PFSK-1 (cell line): ENCODE measurements around the gene SYCE3.

Experiments
- FOXP2 ChIP-seq: optimal IDR thresholded peaks from 2 replicates; pipeline ENCODE3; 2011; ENCODE audit warnings: borderline replicate concordance, control low read depth, inconsistent platforms; ENCODE audit not compliant: insufficient read depth; ENCODE audit errors: extremely low read length, extremely low read depth
- POLR2AphosphoS5 ChIP-seq: IDR thresholded peaks from 2 replicates; pipeline ENCODE4 v1.6.1; 2012; ENCODE audit warnings: low read depth, mild to moderate bottlenecking, control low read depth, low read length, moderate library complexity
- TF ChIP-seq, protein P1 (sequence below), 2 experiments: IDR thresholded peaks; 2 replicates each; pipeline versions ENCODE4 v1.6.1 to v1.8.0; 2011 to 2012; ENCODE audit warnings: low read depth in 2 of 2, low read length in 2 of 2, control low read depth in 1 of 2, inconsistent platforms in 1 of 2, mild to moderate bottlenecking in 1 of 2, moderate library complexity in 1 of 2; ENCODE audit not compliant: insufficient read depth in 1 of 2

DNA sequence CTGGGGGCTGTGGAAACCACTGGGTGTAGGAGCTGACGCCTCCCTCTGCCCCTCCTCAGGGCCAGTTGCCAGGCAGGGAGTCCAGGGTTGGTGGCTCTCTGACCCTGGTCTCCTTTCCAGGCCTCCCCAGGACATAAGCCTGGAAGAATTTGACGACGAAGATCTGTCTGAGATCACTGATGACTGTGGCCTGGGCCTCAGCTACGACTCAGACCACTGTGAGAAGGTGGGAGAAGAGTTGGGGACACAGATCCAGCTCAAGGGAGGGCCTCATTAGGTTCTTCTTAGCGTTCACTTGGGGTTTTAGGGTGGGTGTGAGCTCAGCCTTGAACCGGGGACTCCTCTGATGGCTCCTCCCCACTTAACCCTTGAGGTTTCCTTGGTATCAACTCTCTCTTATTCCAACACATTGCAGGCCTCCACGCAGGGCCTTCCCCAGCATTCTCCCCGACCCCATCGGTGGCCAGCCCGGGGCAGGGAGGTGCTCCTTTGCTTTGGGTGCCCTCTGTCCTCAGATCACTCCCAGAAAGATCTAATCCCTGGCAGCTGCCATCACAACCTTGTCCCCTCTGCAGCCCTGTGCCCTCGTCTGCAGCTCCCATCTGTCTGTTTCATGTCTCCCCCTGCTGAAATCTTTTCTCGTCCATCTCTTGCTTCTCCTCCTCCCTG is 39.1 kb upstream of the SYCE3 start:
- TF ChIP-seq POLR2AphosphoS5 (no peak), FOXP2 (no peak)
- TF ChIP-seq, protein P1, sequence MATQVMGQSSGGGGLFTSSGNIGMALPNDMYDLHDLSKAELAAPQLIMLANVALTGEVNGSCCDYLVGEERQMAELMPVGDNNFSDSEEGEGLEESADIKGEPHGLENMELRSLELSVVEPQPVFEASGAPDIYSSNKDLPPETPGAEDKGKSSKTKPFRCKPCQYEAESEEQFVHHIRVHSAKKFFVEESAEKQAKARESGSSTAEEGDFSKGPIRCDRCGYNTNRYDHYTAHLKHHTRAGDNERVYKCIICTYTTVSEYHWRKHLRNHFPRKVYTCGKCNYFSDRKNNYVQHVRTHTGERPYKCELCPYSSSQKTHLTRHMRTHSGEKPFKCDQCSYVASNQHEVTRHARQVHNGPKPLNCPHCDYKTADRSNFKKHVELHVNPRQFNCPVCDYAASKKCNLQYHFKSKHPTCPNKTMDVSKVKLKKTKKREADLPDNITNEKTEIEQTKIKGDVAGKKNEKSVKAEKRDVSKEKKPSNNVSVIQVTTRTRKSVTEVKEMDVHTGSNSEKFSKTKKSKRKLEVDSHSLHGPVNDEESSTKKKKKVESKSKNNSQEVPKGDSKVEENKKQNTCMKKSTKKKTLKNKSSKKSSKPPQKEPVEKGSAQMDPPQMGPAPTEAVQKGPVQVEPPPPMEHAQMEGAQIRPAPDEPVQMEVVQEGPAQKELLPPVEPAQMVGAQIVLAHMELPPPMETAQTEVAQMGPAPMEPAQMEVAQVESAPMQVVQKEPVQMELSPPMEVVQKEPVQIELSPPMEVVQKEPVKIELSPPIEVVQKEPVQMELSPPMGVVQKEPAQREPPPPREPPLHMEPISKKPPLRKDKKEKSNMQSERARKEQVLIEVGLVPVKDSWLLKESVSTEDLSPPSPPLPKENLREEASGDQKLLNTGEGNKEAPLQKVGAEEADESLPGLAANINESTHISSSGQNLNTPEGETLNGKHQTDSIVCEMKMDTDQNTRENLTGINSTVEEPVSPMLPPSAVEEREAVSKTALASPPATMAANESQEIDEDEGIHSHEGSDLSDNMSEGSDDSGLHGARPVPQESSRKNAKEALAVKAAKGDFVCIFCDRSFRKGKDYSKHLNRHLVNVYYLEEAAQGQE (IDR thresholded peaks at IDR 0.05; ENCODE audit: insufficient read depth in 1 of 2, low read depth in 2 of 2, low read length in 2 of 2), result no peak
